Progenitor cell of endocrine pancreas (in vitro differentiated cells): ENCODE data around the gene MMP2. TPM values are rescaled to one million over a fixed set of nuclear protein-coding genes. Genes with fewer than 3 reads are reported as not detected.

Source experiments
- DNase-seq: peaks from one replicate; pipeline ENCODE4 v3.0.0; 2021; ENCODE audit warnings: low spot score; ENCODE audit not compliant: unreplicated experiment
- H3K27ac Mint-ChIP-seq: 2 replicates; pipeline ENCODE4 v1.8.0; 2021; ENCODE audit warnings: mild to moderate bottlenecking, moderate library complexity, mixed read lengths
- H3K27me3 Mint-ChIP-seq: 2 replicates; pipeline ENCODE4 v1.8.0; 2021; ENCODE audit warnings: mixed read lengths
- H3K36me3 Mint-ChIP-seq: 2 replicates; pipeline ENCODE4 v1.8.0; 2022; ENCODE audit warnings: mixed read lengths; ENCODE audit not compliant: insufficient read depth
- H3K4me1 Mint-ChIP-seq: 2 replicates; pipeline ENCODE4 v1.8.0; 2021; ENCODE audit warnings: low read depth, mixed read lengths
- H3K4me3 Mint-ChIP-seq: 2 replicates; pipeline ENCODE4 v1.8.0; 2021; ENCODE audit warnings: low read depth, mild to moderate bottlenecking, moderate library complexity, mixed read lengths
- H3K9me3 Mint-ChIP-seq: 2 replicates; pipeline ENCODE4 v1.8.0; 2021; ENCODE audit warnings: low read depth, mixed read lengths
- total RNA-seq: library from RNA; stranded (reverse); gene quantifications from 2 replicates; pipeline ENCODE4 v1.2.1, GENCODE V29; 2021
- TF ChIP-seq, protein P1 (sequence below): fragments of 200-600 bp; sonication (generic); IDR thresholded peaks from one replicate; pipeline ENCODE4 v1.5.0; 2021; ENCODE audit warnings: antibody characterized with exemption, mild to moderate bottlenecking; ENCODE audit not compliant: unreplicated experiment

Gene MMP2
- total RNA-seq, 1 donor from 2014 or later = 8.4 TPM

GRCh38 chr16:55462241-55462640 is 16.8 kb upstream of the MMP2 start:
- Mint-ChIP-seq H3K27ac (no peak overlapping the region), H3K4me3 (no peak overlapping the region), H3K4me1 (no peaks in the 10 kb centered on the region), H3K9me3 (no peaks in the 10 kb centered on the region), H3K36me3 (no peaks in the 10 kb centered on the region), H3K27me3 (peaks cover 21% of the 10 kb centered on the region)
- TF ChIP-seq, protein P1, sequence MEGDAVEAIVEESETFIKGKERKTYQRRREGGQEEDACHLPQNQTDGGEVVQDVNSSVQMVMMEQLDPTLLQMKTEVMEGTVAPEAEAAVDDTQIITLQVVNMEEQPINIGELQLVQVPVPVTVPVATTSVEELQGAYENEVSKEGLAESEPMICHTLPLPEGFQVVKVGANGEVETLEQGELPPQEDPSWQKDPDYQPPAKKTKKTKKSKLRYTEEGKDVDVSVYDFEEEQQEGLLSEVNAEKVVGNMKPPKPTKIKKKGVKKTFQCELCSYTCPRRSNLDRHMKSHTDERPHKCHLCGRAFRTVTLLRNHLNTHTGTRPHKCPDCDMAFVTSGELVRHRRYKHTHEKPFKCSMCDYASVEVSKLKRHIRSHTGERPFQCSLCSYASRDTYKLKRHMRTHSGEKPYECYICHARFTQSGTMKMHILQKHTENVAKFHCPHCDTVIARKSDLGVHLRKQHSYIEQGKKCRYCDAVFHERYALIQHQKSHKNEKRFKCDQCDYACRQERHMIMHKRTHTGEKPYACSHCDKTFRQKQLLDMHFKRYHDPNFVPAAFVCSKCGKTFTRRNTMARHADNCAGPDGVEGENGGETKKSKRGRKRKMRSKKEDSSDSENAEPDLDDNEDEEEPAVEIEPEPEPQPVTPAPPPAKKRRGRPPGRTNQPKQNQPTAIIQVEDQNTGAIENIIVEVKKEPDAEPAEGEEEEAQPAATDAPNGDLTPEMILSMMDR = no peak
- no peak for DNase-seq

DNA sequence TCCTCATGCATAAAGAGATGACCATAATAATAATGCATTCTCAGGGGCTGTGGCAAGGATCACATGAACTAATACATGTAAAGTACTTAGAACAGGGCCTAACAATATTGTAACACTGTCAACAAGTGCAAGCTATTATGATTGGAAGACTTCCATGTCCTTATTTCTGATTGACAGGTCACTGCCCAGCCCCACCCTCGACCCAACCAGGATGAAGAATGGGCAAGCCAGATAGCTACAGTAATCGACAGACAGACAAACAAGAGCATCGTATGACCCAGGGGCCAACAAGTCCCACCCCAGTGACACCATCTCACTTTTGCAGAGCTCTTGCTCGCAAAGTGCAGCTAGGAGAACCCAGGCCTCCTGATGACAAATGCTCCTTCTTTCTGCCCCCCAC is 14.6 kb upstream of the MMP2 start:
- no peaks in the 10 kb centered on the region for H3K36me3 Mint-ChIP-seq
- no peaks in the 10 kb centered on the region for H3K9me3 Mint-ChIP-seq
- no peak for DNase-seq
- TF ChIP-seq, protein P1 = no peak
- no peak overlapping the region for H3K27ac Mint-ChIP-seq
- no peak overlapping the region for H3K4me3 Mint-ChIP-seq
- H3K4me1 Mint-ChIP-seq = no peaks in the 10 kb centered on the region
- H3K27me3 Mint-ChIP-seq = peaks cover 24% of the 10 kb centered on the region

- Mint-ChIP-seq H3K9me3 (no peaks in the 10 kb centered on the region), H3K4me3 (no peak overlapping the region), H3K27me3 (peaks cover 24% of the 10 kb centered on the region), H3K36me3 (no peaks in the 10 kb centered on the region), H3K27ac (no peak overlapping the region), H3K4me1 (no peaks in the 10 kb centered on the region)
- DNase-seq = peak; percentile 91
- TF ChIP-seq, protein P1 = no peak
Observed at GRCh38 chr16:55465077-55465896, 13.7 kb upstream of the MMP2 start.

DNA sequence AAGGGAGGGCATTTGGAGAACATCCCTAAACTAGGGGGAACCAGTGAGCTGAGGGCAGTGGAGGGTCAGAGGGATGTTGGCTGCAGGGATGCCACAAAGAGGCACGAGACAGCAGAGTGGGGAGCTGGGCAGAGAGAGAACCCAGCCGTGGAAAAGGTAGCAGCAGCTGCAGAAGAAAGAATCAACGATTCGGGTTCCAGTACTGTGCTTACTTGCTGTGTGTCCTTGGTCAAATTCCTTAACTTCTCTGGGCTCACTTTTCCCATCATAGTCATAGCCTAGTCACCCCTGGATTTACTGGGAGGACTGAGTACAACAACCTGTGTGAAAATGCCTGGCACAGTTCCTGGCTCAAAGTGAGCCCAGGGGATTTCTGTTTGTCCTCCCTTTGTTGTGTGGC is 12.8 kb upstream of the MMP2 start:
- Mint-ChIP-seq H3K36me3 (no peaks in the 10 kb centered on the region), H3K27ac (no peak overlapping the region), H3K9me3 (no peaks in the 10 kb centered on the region), H3K27me3 (peaks cover 31% of the 10 kb centered on the region), H3K4me1 (no peaks in the 10 kb centered on the region), H3K4me3 (no peak overlapping the region)
- TF ChIP-seq, protein P1 = no peak
- DNase-seq = no peak

DNA sequence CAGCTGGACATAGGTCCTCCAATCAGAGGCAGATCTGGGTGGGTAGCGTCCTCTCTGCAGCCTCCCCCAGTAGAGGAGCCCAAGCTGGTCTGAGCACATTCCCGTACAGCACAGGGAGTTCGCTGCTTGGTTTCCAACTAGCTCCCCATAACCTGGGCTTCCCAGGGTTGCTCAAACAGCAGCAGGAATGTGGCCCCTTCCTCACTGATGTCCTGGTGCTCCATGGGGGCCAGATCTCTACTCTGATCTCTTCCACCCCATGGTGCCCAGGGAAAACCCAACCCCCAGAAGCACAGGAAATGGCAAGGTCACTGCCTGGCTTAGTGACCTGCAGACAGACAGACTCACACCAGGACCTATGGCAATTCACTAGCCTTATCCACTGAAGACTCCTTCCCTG is 11.1 kb upstream of the MMP2 start:
- Mint-ChIP-seq H3K4me1 (no peaks in the 10 kb centered on the region), H3K9me3 (no peaks in the 10 kb centered on the region), H3K27me3 (peaks cover 36% of the 10 kb centered on the region), H3K36me3 (no peaks in the 10 kb centered on the region), H3K27ac (no peak overlapping the region), H3K4me3 (no peak overlapping the region)
- TF ChIP-seq, protein P1 = no peak
- DNase-seq = no peak
